Measurements from ENCODE around the gene BUB1B. TPM values are rescaled to one million over a fixed set of nuclear protein-coding genes. Genes with fewer than 3 reads are reported as not detected.

The BUB1B gene
- total RNA-seq, 1 experiment from 2014 or later = 86.8 TPM

- in situ Hi-C loops (cut with HindIII; ENCODE audit: low sequenced_read_pairs) = no loop called here
- DNase-seq (ENCODE audit: low spot score) = peak; percentile 38
These were observed 106.0 kb downstream of the BUB1B start for GRCh38 chr15:40266828-40267304.

GRCh38 chr15:40267670-40268069 is 106.8 kb downstream of the BUB1B start:
- in situ Hi-C loops (cut with HindIII; ENCODE audit: low sequenced_read_pairs) = no loop called here
- no peak for DNase-seq (ENCODE audit: low spot score)

GRCh38 chr15:40269604-40270003 is 108.7 kb downstream of the BUB1B start:
- DNase-seq (ENCODE audit: low spot score) = no peak
- in situ Hi-C loops (cut with HindIII; ENCODE audit: low sequenced_read_pairs) = loop anchor here (5.0 kb wide), 1 partner anchor 47 kb away; no protein-coding TSS in a partner anchor

GRCh38 chr15:40270246-40270995 is 109.6 kb downstream of the BUB1B start:
- in situ Hi-C loops (cut with HindIII; ENCODE audit: low sequenced_read_pairs) = loop anchor here (5.0 kb wide), 1 partner anchor 48 kb away; no protein-coding TSS in a partner anchor
- no peak for DNase-seq (ENCODE audit: low spot score)

Other genes with a start within 250 kb of the BUB1B start
- gene GPR176, start 240.8 kb upstream of the BUB1B start, total RNA-seq (2014; rRNA removed; shearing (Covaris generic)) = 0.98 and 2.0 TPM in 2 replicates
- gene EIF2AK4, start 227.0 kb upstream of the BUB1B start, total RNA-seq (2014; rRNA removed; shearing (Covaris generic)) = 44.1 and 54.8 TPM in 2 replicates
- 194 and 205 TPM in 2 replicates for gene SRP14, start 121.9 kb upstream of the BUB1B start, total RNA-seq (2014; rRNA removed; shearing (Covaris generic))
- 8.1 and 14.3 TPM in 2 replicates for gene BMF, start 52.2 kb upstream of the BUB1B start, total RNA-seq (2014; rRNA removed; shearing (Covaris generic))
- 1.8 TPM in 1 of 2 replicates, not detected in the other for gene PAK6, start 78.0 kb downstream of the BUB1B start, total RNA-seq (2014; rRNA removed; shearing (Covaris generic))
- gene ANKRD63, start 122.0 kb downstream of the BUB1B start, total RNA-seq (2014; rRNA removed; shearing (Covaris generic)) = 8.4 and 14.9 TPM in 2 replicates
- 99.6 and 145 TPM in 2 replicates for gene PLCB2, start 146.9 kb downstream of the BUB1B start, total RNA-seq (2014; rRNA removed; shearing (Covaris generic))
- 203 TPM in 2 replicates for gene INAFM2, start 162.6 kb downstream of the BUB1B start, total RNA-seq (2014; rRNA removed; shearing (Covaris generic))
- 4.7 and 5.9 TPM in 2 replicates for gene CCDC9B, start 179.9 kb downstream of the BUB1B start, total RNA-seq (2014; rRNA removed; shearing (Covaris generic))
- not detected in 2 replicates for gene PHGR1, start 190.0 kb downstream of the BUB1B start, total RNA-seq (2014; rRNA removed; shearing (Covaris generic))
- 1.0 and 3.1 TPM in 2 replicates for gene DISP2, start 197.2 kb downstream of the BUB1B start, total RNA-seq (2014; rRNA removed; shearing (Covaris generic))
- gene KNSTRN, start 221.7 kb downstream of the BUB1B start, total RNA-seq (2014; rRNA removed; shearing (Covaris generic)) = 123 and 146 TPM in 2 replicates
- gene IVD, start 244.7 kb downstream of the BUB1B start, total RNA-seq (2014; rRNA removed; shearing (Covaris generic)) = 91.8 and 111 TPM in 2 replicates